HCT116 (cell line): ENCODE measurements around the gene PAX5. TPM values are rescaled to one million over a fixed set of nuclear protein-coding genes. Genes with fewer than 3 reads are reported as not detected.

Source experiments
- ATAC-seq: fragments of 200-7000 bp; cut with Tn5 transposase; 2 replicates; pipeline ENCODE4 v1.9.1; 2020; ENCODE audit warnings: mild to moderate bottlenecking, moderate library complexity
- BruUV-seq: library from RNA; stranded (reverse); fragments of 400-500 nt; replicated peaks from 2 replicates; lab custom pipeline; 2021; lab: Mats Ljungman, UMichigan
- CTCF ChIA-PET: fragments of 300-600 bp; sonication (Branson Sonifier 250); formaldehyde crosslinking; loops from one replicate; lab custom pipeline; 2021; ENCODE audit warnings: antibody characterized with exemption; lab: Charles Lee
- POLR2A ChIA-PET: fragments of 300-600, 350-600 bp; sonication (Branson Sonifier 250); formaldehyde crosslinking; loops from one replicate; lab custom pipeline; 2021; ENCODE audit warnings: antibody characterized with exemption; lab: Charles Lee
- RAD21 ChIA-PET, 2 experiments: fragments of 300-600 bp; sonication (Branson Sonifier 250); formaldehyde crosslinking; loops; one replicate each; lab custom pipeline; 2023; ENCODE audit warnings: low total read pairs in 2 of 2; ENCODE audit not compliant: uncharacterized antibody in 2 of 2, unreplicated experiment in 2 of 2, low non-redundant PET in 1 of 2; lab: Charles Lee
- DNase-seq: peaks from one replicate; pipeline ENCODE4 v3.0.0-alpha.2; 2010; ENCODE audit warnings: low read depth, low spot score
- H2AFZ ChIP-seq: fragments of 200-600 bp; shearing (Covaris generic), sonication (generic); 2 replicates; pipeline ENCODE4 v1.6.1; 2017; ENCODE audit warnings: low read depth, mixed run types, mixed read lengths, antibody characterized with exemption, low read length; ENCODE audit not compliant: poor library complexity, severe bottlenecking
- H3K27ac ChIP-seq: 2 replicates; pipeline ENCODE4 v1.5.1; 2012; ENCODE audit warnings: low read depth, low read length
- H3K27me3 ChIP-seq: fragments of 200-600 bp; sonication (generic); 2 replicates; pipeline ENCODE4 v1.6.1; 2016; ENCODE audit warnings: mixed run types, low read length, mixed read lengths; ENCODE audit not compliant: insufficient read depth
- H3K36me3 ChIP-seq, 2 experiments: fragments of 200-500 bp in 1 of 2; fragments of 200-600 bp in 1 of 2; sonication (Bioruptor generic) in 1 of 2; sonication (generic) in 1 of 2; 2 replicates each; pipeline versions ENCODE4 v1.5.1 to v1.6.1; 2014 to 2016; ENCODE audit warnings: low read length in 2 of 2, inconsistent platforms in 1 of 2, mixed read lengths in 1 of 2, mixed run types in 1 of 2; ENCODE audit not compliant: insufficient read depth in 2 of 2, control insufficient read depth in 1 of 2
- H3K4me1 ChIP-seq, 2 experiments: fragments of 200-600 bp in 1 of 2; sonication (generic) in 1 of 2; 2 replicates each; pipeline versions ENCODE4 v1.5.1 to v1.6.1; 2012 to 2017; ENCODE audit warnings: low read length in 2 of 2, inconsistent platforms in 1 of 2, mild to moderate bottlenecking in 1 of 2, mixed read lengths in 1 of 2, mixed run types in 1 of 2, moderate library complexity in 1 of 2; ENCODE audit not compliant: insufficient read depth in 2 of 2, control insufficient read depth in 1 of 2
- H3K4me2 ChIP-seq: fragments of 200-600 bp; sonication (generic); 2 replicates; pipeline ENCODE4 v1.6.1; 2017; ENCODE audit warnings: mixed run types, low read length, mixed read lengths
- H3K4me3 ChIP-seq, 2 experiments: fragments of 200-600 bp in 1 of 2; sonication (generic) in 1 of 2; replicated peaks in 1 of 2; 2 replicates each; pipeline ENCODE4 v1.5.1; 2011 to 2016; ENCODE audit warnings: low read length in 2 of 2, control low read depth in 1 of 2, low read depth in 1 of 2, mild to moderate bottlenecking in 1 of 2, mixed read lengths in 1 of 2, mixed run types in 1 of 2
- H3K79me2 ChIP-seq: fragments of 200-600 bp; sonication (generic); 2 replicates; pipeline ENCODE4 v1.6.1; 2017; ENCODE audit warnings: mild to moderate bottlenecking, mixed run types, low read length, moderate library complexity, mixed read lengths; ENCODE audit not compliant: insufficient read depth
- H3K9ac ChIP-seq: fragments of 200-600 bp; sonication (generic); 2 replicates; pipeline ENCODE4 v1.6.1; 2016; ENCODE audit warnings: low read length, mixed read lengths
- H3K9me2 ChIP-seq: fragments of 200-600 bp; sonication (generic), shearing (Covaris generic); 2 replicates; pipeline ENCODE4 v1.6.1; 2017; ENCODE audit warnings: mixed run types, mild to moderate bottlenecking, moderate library complexity; ENCODE audit not compliant: insufficient read depth
- H3K9me3 ChIP-seq, 2 experiments: fragments of 200-500 bp in 1 of 2; fragments of 200-600 bp in 1 of 2; sonication (Bioruptor generic) in 1 of 2; sonication (generic) in 1 of 2; 2 replicates each; pipeline ENCODE4 v1.6.1; 2014 to 2017; ENCODE audit warnings: low read length in 2 of 2, mixed read lengths in 2 of 2, inconsistent platforms in 1 of 2, low read depth in 1 of 2, mild to moderate bottlenecking in 1 of 2, mixed run types in 1 of 2, moderate library complexity in 1 of 2; ENCODE audit not compliant: control insufficient read depth in 1 of 2, insufficient read depth in 1 of 2
- H4K20me1 ChIP-seq: fragments of 200-600 bp; sonication (generic), shearing (Covaris generic); 2 replicates; pipeline ENCODE4 v1.6.1; 2017; ENCODE audit warnings: mixed run types, mild to moderate bottlenecking, moderate library complexity; ENCODE audit not compliant: insufficient read depth
- ATF3 ChIP-seq: IDR thresholded peaks from 2 replicates; pipeline ENCODE4 v1.6.1; 2012
- CBX3 ChIP-seq: IDR thresholded peaks from 2 replicates; pipeline ENCODE4 v1.6.1; 2012; ENCODE audit warnings: low read depth
- EGR1 ChIP-seq: IDR thresholded peaks from 2 replicates; pipeline ENCODE4 v1.6.1; 2012; ENCODE audit warnings: low read depth
- ELF1 ChIP-seq: IDR thresholded peaks from 2 replicates; pipeline ENCODE4 v1.6.1; 2012; ENCODE audit warnings: low read depth, borderline replicate concordance
- EZH2 ChIP-seq: fragments of 200-600 bp; sonication (generic); IDR thresholded peaks from 2 replicates; pipeline ENCODE4 v1.6.1; 2017; ENCODE audit warnings: antibody characterized with exemption, mixed run types
- EZH2phosphoT487 ChIP-seq: fragments of 200-600 bp; IDR thresholded peaks from 2 replicates; pipeline ENCODE4 v1.6.1; 2018; ENCODE audit warnings: antibody characterized with exemption, borderline replicate concordance
- POLR2A ChIP-seq: IDR thresholded peaks from 2 replicates; pipeline ENCODE4 v1.7.0; 2011; ENCODE audit warnings: borderline replicate concordance; ENCODE audit not compliant: insufficient read depth, insufficient read length; ENCODE audit errors: extremely low read depth
- POLR2AphosphoS5 ChIP-seq: IDR thresholded peaks from 2 replicates; pipeline ENCODE4 v1.6.1; 2011; ENCODE audit warnings: mild to moderate bottlenecking, low read depth, low read length, moderate library complexity
- RAD21 ChIP-seq: IDR thresholded peaks from 2 replicates; pipeline ENCODE4 v1.6.1; 2012; ENCODE audit warnings: low read depth, mild to moderate bottlenecking
- REST ChIP-seq: IDR thresholded peaks from 2 replicates; pipeline ENCODE4 v1.6.1; 2012; ENCODE audit warnings: low read depth
- SP1 ChIP-seq: IDR thresholded peaks from 2 replicates; pipeline ENCODE4 v1.6.1; 2012; ENCODE audit warnings: low read depth
- SRF ChIP-seq: IDR thresholded peaks from 2 replicates; pipeline ENCODE4 v1.6.1; 2012; ENCODE audit warnings: low read depth
- TCF7L2 ChIP-seq: IDR thresholded peaks from 2 replicates; pipeline ENCODE4 v1.7.0; 2011; ENCODE audit warnings: borderline replicate concordance, inconsistent platforms; ENCODE audit not compliant: insufficient read depth, insufficient read length; ENCODE audit errors: extremely low read depth
- YY1 ChIP-seq: IDR thresholded peaks from 2 replicates; pipeline ENCODE4 v1.6.1; 2011; ENCODE audit warnings: low read length, low read depth, moderate library complexity, mild to moderate bottlenecking; ENCODE audit not compliant: insufficient replicate concordance; ENCODE audit errors: extremely low read depth
- intact Hi-C: fragments of 100-400 bp; cut with micrococcal nuclease; formaldehyde crosslinking; loops from 2 replicates; pipeline ENCODE4 v1.10.0; 2022
- total RNA-seq: library from RNA; stranded (reverse); gene quantifications from one replicate; pipeline ENCODE4 v1.2.1, GENCODE V29; 2021; ENCODE audit not compliant: unreplicated experiment
- TF ChIP-seq, protein P1 (sequence below): IDR thresholded peaks from 2 replicates; pipeline ENCODE4 v1.6.1; 2011; ENCODE audit warnings: mild to moderate bottlenecking, low read length, moderate library complexity; ENCODE audit not compliant: insufficient replicate concordance; ENCODE audit errors: extremely low read depth
- TF ChIP-seq, protein P2 (sequence below): IDR thresholded peaks from 2 replicates; pipeline ENCODE4 v1.6.1; 2012

PAX5 gene
- total RNA-seq, 1 experiment from 2014 or later: 0.17 TPM

GRCh38 chr9:36826581-36826980 is 207.5 kb downstream of the PAX5 start:
- ATAC-seq (no peak), DNase-seq (no peak)
- CTCF ChIA-PET: no interaction called here
- RAD21 ChIA-PET: no interaction called here
- Histone ChIP-seq H3K9me3 (no peaks in the 10 kb centered on the region), H3K4me2 (no peak overlapping the region), H3K4me3 (no peak overlapping the region), H2AFZ (no peak overlapping the region), H3K27me3 (no peaks in the 10 kb centered on the region; the same call in 1 of the 2 replicates), H3K27ac (no peak overlapping the region), H3K4me1 (no peaks in the 10 kb centered on the region), H3K36me3 (no peaks in the 10 kb centered on the region), H4K20me1 (no peaks in the 10 kb centered on the region), H3K9me2 (no peaks in the 10 kb centered on the region), H3K79me2 (no peaks in the 10 kb centered on the region), H3K9ac (no peak overlapping the region)
- no peak for TF ChIP-seq EZH2
- TF ChIP-seq SP1: no peak
- TF ChIP-seq, protein P1, sequence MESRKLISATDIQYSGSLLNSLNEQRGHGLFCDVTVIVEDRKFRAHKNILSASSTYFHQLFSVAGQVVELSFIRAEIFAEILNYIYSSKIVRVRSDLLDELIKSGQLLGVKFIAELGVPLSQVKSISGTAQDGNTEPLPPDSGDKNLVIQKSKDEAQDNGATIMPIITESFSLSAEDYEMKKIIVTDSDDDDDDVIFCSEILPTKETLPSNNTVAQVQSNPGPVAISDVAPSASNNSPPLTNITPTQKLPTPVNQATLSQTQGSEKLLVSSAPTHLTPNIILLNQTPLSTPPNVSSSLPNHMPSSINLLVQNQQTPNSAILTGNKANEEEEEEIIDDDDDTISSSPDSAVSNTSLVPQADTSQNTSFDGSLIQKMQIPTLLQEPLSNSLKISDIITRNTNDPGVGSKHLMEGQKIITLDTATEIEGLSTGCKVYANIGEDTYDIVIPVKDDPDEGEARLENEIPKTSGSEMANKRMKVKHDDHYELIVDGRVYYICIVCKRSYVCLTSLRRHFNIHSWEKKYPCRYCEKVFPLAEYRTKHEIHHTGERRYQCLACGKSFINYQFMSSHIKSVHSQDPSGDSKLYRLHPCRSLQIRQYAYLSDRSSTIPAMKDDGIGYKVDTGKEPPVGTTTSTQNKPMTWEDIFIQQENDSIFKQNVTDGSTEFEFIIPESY: no peak
- TF ChIP-seq CBX3: no peak
- TF ChIP-seq, protein P2, sequence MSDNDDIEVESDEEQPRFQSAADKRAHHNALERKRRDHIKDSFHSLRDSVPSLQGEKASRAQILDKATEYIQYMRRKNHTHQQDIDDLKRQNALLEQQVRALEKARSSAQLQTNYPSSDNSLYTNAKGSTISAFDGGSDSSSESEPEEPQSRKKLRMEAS: no peak
- no peak for TF ChIP-seq EZH2phosphoT487
- TF ChIP-seq ATF3: no peak
- intact Hi-C loops: no loop called here
- BruUV-seq: no TSS peak
- POLR2A ChIA-PET: no interaction called here

GRCh38 chr9:36825179-36825578 is 208.9 kb downstream of the PAX5 start:
- CTCF ChIA-PET: no interaction called here
- RAD21 ChIA-PET: no interaction called here
- no peaks in the 10 kb centered on the region for H3K36me3 ChIP-seq
- TF ChIP-seq POLR2A: no peak
- no peak for TF ChIP-seq EZH2
- TF ChIP-seq SP1: no peak
- TF ChIP-seq TCF7L2: no peak
- TF ChIP-seq YY1: no peak
- no peak for TF ChIP-seq POLR2AphosphoS5
- TF ChIP-seq EGR1: no peak
- TF ChIP-seq ELF1: no peak
- no peak for TF ChIP-seq RAD21
- no peak for TF ChIP-seq REST
- TF ChIP-seq CBX3: no peak
- no peak for TF ChIP-seq SRF

More at GRCh38 chr9:36825179-36825578, 208.9 kb downstream of the PAX5 start:
- H3K9me2 ChIP-seq: no peaks in the 10 kb centered on the region
- H3K27me3 ChIP-seq: no peaks in the 10 kb centered on the region; the same call in 1 of the 2 replicates
- DNase-seq (no peak), ATAC-seq (no peak)
- intact Hi-C loops: no loop called here
- H2AFZ ChIP-seq: no peak overlapping the region
- no peak overlapping the region for H3K9ac ChIP-seq
- no peak overlapping the region for H3K4me3 ChIP-seq
- no peak overlapping the region for H3K27ac ChIP-seq
- H3K9me3 ChIP-seq: no peaks in the 10 kb centered on the region
- POLR2A ChIA-PET: no interaction called here
- H4K20me1 ChIP-seq: no peaks in the 10 kb centered on the region
- no peak overlapping the region for H3K4me2 ChIP-seq
- no TSS peak for BruUV-seq
- no peaks in the 10 kb centered on the region for H3K79me2 ChIP-seq
- no peaks in the 10 kb centered on the region for H3K4me1 ChIP-seq
